Erythroblast (primary cell): ENCODE measurements around the gene MAD1L1.

Experiments
- GATA1 ChIP-seq: IDR thresholded peaks from 2 replicates; pipeline ENCODE4 v1.6.1; 2011; ENCODE audit warnings: low read depth, mild to moderate bottlenecking, control low read depth, low read length, moderate library complexity
- POLR2A ChIP-seq: IDR thresholded peaks from 2 replicates; pipeline ENCODE4 v1.6.1; 2011; ENCODE audit warnings: mild to moderate bottlenecking, low read length

- no peak for TF ChIP-seq POLR2A
- no peak for TF ChIP-seq GATA1
Observed at GRCh38 chr7:2212906-2213305, 19.8 kb downstream of the MAD1L1 start.
